ENCODE data around the gene OXLD1.

The OXLD1 gene

DNA sequence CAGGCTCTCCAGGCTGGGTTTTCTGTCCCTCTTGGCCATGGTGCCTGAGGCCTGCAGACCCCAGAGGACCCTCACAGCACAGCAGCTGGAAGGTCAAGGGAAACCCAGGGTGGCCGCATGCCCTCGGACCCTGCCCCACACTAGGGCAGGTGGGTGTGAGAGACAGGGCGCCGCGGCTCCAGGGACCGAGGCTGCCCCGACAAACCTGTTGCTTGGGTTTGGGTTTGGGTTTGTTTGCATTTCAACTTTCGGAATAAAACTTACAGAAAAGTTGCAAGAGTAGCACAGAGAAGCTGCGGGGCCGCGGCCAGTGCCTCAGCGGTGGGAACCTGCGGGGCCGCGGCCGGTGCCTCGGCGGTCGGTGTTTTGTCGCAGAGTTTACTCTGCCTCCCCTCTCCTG is 25.2 kb upstream of the OXLD1 start:
- no peak overlapping the region for H3K4me3 ChIP-seq (ENCODE audit: low read length)

DNA sequence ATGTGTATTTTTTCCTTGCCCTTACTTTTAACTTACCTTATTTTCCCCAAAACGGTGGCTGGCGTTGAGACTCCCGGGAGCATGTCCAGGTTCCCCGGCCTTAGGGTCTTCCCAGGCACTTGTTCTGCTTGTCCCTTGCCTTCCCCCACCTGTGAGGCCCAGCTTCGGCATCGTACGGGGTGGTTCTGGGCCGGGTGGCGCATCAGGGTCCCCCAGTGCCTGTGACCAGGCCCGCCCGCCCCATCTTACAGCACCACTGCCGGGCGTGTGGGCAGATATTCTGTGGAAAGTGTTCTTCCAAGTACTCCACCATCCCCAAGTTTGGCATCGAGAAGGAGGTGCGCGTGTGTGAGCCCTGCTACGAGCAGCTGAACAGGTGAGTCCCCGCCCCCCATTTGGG is 24.8 kb upstream of the OXLD1 start:
- H3K4me3 ChIP-seq (ENCODE audit: low read length) = no peak overlapping the region
- TF ChIP-seq, protein P1, sequence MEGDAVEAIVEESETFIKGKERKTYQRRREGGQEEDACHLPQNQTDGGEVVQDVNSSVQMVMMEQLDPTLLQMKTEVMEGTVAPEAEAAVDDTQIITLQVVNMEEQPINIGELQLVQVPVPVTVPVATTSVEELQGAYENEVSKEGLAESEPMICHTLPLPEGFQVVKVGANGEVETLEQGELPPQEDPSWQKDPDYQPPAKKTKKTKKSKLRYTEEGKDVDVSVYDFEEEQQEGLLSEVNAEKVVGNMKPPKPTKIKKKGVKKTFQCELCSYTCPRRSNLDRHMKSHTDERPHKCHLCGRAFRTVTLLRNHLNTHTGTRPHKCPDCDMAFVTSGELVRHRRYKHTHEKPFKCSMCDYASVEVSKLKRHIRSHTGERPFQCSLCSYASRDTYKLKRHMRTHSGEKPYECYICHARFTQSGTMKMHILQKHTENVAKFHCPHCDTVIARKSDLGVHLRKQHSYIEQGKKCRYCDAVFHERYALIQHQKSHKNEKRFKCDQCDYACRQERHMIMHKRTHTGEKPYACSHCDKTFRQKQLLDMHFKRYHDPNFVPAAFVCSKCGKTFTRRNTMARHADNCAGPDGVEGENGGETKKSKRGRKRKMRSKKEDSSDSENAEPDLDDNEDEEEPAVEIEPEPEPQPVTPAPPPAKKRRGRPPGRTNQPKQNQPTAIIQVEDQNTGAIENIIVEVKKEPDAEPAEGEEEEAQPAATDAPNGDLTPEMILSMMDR (conservative IDR thresholded peaks at IDR 0.05; ENCODE audit: low read depth, low read length) = no peak
- DNase-seq (ENCODE audit: low read depth) = no peak

More for the DNA sequence above, 25.2 kb upstream of the OXLD1 start:
- TF ChIP-seq, protein P1 (conservative IDR thresholded peaks at IDR 0.05; ENCODE audit: low read depth, low read length) = no peak
- no peak for DNase-seq (ENCODE audit: low read depth)

DNA sequence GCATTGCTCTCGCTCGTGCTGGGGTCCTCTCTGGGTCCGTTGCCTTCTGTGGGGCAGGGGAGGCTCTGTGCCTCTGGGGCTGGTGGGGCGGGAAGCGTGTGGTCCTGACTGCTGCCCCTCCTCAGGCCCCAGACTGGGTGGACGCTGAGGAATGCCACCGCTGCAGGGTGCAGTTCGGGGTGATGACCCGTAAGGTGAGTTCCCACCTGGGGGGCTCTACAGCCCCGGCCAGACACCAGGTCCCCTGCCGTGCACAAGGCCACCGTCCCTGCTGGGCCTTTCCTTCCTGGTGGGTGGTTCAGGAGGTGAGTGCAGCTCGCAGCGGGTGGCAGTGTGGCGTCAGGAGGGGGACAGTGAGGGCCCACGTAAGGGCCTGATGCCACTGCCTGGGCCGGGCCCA is 24.1 kb upstream of the OXLD1 start:
- no peak overlapping the region for H3K4me3 ChIP-seq (ENCODE audit: low read length)
- TF ChIP-seq, protein P1 (conservative IDR thresholded peaks at IDR 0.05; ENCODE audit: low read depth, low read length) = no peak
- no peak for DNase-seq (ENCODE audit: low read depth)

DNA sequence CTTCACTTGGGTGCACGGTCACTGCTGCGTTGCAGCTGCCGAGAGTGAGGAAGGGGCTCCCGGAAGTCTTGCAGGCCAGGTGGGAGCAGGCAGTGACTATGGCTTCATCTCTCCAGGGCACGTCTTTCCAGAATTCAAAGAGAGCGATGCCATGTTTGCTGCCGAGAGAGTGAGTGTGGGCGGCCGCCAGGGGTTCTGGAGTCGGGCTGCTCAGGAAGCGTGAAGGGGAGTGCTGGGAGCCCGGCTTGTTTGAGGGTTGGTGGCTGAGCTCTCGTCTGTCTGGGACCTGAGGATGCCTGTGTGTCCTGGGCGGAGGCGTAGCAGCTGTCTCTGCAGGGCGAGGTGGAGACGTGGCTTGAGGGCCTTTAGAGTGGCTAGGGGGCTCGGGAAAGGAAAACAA is 23.7 kb upstream of the OXLD1 start:
- no peak overlapping the region for H3K4me3 ChIP-seq (ENCODE audit: low read length)
- DNase-seq (ENCODE audit: low read depth) = no peak
- TF ChIP-seq, protein P1 (conservative IDR thresholded peaks at IDR 0.05; ENCODE audit: low read depth, low read length) = no peak

DNA sequence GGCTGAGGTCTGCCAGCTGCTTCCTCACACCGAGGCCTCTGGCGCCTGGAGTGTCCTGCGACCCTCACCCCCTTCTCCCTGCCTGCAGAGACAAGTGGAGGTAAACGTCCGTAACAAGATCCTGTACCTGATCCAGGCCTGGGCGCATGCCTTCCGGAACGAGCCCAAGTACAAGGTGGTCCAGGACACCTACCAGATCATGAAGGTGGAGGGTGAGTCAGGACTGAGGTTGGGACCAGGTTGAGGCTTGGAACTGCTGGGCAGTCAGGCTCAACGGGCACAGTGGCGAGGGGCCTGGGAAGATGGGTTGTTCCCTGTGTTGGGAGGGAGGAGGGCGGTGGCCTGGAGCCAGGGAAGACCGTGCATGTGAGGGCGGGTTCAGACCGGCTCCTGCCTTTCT is 22.2 kb upstream of the OXLD1 start:
- no peak overlapping the region for H3K4me3 ChIP-seq (ENCODE audit: low read length)
- DNase-seq (ENCODE audit: low read depth) = no peak
- TF ChIP-seq, protein P1 (conservative IDR thresholded peaks at IDR 0.05; ENCODE audit: low read depth, low read length) = no peak

DNA sequence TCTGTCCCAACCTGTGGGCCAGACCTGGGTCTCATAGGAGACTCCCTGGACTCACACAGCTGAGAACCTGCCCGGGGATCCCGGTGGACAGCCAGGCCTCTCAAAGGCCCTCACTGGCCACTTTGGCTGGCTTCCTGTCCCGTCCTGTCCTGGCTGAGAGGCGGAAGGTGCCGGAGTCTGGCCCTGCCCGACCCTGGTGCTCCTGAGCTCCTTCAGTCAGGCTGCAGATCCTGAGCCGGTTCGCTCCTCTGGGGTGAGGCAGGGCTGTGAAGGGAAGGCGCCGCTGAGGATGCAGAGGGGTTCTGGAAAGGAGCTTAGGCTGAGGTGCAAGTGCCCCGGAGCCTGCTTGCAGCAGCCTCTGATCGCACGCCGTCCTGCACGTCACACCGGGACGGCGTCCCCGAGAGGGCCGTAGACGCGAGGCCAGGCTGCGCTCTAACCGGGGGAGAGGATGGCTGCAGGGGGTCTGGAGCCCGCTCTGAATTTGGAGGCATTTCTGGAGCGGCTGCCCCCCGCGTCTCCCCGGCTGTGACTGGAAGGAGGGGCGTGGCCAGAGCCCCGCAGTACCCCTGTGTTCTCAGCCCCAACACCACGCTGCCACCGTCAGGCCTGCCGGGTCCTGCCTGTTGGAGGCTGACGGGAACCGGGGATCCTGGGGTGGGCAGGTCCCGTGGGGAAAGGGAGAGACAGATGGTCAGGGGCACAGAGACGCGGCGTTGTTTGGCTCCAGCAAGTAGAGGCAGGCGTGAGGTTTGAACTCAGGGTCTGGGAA is 21.6 kb upstream of the OXLD1 start:
- no peak overlapping the region for H3K4me3 ChIP-seq (ENCODE audit: low read length)
- TF ChIP-seq, protein P1 (conservative IDR thresholded peaks at IDR 0.05; ENCODE audit: low read depth, low read length) = no peak
- DNase-seq (ENCODE audit: low read depth) = no peak

DNA sequence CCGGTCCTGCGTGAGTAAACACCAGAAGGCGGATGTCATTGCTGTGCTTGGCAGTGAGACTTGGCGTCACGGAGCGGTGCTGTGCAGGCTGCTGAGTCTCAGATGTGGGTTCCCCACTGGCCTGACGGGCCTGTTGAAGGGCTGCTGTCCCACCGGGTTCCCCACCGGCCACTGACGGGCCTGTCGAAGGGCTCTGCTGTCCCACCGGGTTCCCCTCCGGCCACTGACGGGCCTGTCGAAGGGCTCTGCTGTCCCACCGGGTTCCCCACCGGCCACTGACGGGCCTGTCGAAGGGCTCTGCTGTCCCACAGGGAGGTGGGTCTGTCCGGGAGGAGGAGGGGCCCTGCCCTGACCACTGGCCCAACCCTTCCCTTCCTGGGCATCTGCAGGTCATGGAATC is 20.2 kb upstream of the OXLD1 start:
- no peak overlapping the region for H3K4me3 ChIP-seq (ENCODE audit: low read length)
- TF ChIP-seq, protein P1 (conservative IDR thresholded peaks at IDR 0.05; ENCODE audit: low read depth, low read length) = no peak
- no peak for DNase-seq (ENCODE audit: low read depth)

Measured in retinal pigment epithelial cell (primary cell).